HG03095 (cell line): Measurements from ENCODE around the gene DQX1.
"Not testable (repeated sequence)": the region's sequence is repeated elsewhere in the genome, so short reads cannot be mapped to it uniquely, and the experiment has no call there.

Experiments used
- ATAC-seq: cut with Tn5 transposase; IDR thresholded peaks from one replicate; pipeline ENCODE4 v1.9.1; 2021; ENCODE audit warnings: moderate library complexity; ENCODE audit not compliant: unreplicated experiment

The DQX1 gene

GRCh38 chr2:74470742-74471141 is 55.3 kb downstream of the DQX1 start:
- not testable (repeated sequence) for ATAC-seq
